Measurements from ENCODE around the gene DNAJC19. TPM values are rescaled to one million over a fixed set of nuclear protein-coding genes. Genes with fewer than 3 reads are reported as not detected.

Gene DNAJC19
- total RNA-seq, 1 experiment from 2014 or later = 25.2 TPM

DNA sequence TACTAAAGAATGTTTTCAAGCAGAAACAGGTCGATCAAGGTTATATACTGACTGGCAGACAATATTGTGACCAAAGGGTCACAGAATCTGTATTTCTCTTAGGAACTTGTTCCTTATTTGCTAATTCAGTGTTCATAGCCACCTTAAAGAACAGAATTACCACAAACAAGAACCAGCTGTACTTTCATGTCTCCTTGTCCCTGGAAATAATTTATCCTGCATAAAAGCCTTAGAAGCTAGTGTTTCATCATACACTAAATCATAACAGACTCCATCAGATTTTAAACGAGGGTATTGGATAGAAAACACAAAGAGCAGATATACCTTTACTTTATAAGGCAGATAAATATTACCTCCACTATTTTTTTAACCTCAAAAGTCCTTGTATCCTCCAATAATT lies 6.4 kb downstream of the DNAJC19 start:
- Histone ChIP-seq H3K27ac (no peak overlapping the region), H3K4me3 (no peak overlapping the region), H3K4me1 (replicated peaks) (no peaks in the 10 kb centered on the region), H3K36me3 (peaks cover 34% of the 10 kb centered on the region), H3K9me3 (replicated peaks) (no peaks in the 10 kb centered on the region), H3K27me3 (replicated peaks) (no peaks in the 10 kb centered on the region)
- no peak for DNase-seq (ENCODE audit: low read depth in 1 of 2, low spot score in 2 of 2)

DNA sequence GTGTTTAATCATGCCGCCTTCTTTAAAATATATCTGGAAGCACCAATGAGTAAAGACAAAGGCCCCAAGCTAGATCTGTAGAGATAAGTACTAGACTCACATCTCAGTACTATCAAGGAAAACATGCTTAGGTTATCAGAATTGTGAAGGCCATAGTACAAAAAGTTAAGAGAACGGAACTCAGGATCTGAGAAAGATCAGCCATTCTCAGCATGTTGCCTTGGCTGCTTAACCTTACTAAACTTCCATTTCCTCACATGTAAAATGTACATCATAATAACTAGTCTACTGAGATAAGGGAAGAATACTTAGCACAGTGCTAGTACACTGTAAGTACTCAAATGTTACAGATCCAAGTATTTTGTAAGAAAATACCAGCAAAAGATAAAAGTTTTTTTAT lies 7.6 kb downstream of the DNAJC19 start:
- no peak for DNase-seq (ENCODE audit: low read depth in 1 of 2, low spot score in 2 of 2)
- no peaks in the 10 kb centered on the region for H3K4me1 ChIP-seq (replicated peaks)
- no peak overlapping the region for H3K27ac ChIP-seq
- peaks cover 38% of the 10 kb centered on the region for H3K36me3 ChIP-seq
- no peaks in the 10 kb centered on the region for H3K9me3 ChIP-seq (replicated peaks)
- H3K4me3 ChIP-seq = no peak overlapping the region
- no peaks in the 10 kb centered on the region for H3K27me3 ChIP-seq (replicated peaks)

DNA sequence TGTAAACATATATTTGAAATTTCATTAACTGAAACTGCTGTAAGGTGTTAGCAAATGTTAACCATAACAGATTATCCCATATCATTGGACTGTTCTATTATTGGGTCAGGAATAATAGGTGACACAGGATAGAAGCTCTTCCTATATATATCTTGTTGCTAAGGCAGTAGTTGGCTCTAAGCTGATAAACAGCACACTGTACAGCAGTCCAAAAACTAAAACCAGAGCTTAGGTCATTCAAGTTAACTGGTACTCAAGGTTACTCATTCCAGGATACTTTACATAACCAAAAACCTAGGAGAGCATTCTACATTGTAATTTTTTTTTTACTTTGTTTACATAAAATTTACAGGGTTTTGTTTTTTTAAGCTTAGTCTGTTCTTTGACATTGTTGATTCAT lies 8.9 kb downstream of the DNAJC19 start:
- Histone ChIP-seq H3K9me3 (replicated peaks) (no peaks in the 10 kb centered on the region), H3K36me3 (peaks cover 44% of the 10 kb centered on the region), H3K27ac (no peak overlapping the region), H3K4me1 (replicated peaks) (no peaks in the 10 kb centered on the region), H3K27me3 (replicated peaks) (no peaks in the 10 kb centered on the region), H3K4me3 (no peak overlapping the region)
- DNase-seq (ENCODE audit: low read depth in 1 of 2, low spot score in 2 of 2) = no peak

DNA sequence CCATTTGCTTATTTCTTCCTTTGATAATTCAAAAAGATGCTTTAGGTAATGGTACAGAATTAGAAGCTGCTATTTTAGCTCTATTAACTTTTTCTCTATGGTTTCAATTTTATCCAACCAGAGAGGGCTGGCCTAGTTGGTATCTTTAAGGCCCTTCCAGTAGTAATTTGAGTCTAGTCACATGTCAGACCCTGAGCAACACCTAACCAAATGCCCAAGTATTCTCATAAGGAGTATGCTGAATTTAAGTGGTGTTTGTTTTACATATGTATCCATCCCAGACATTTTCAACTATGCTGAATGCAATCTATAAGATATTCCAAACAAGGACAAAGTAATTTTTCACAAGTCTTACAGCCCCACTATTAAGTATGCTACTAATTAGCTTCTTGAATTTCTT lies 9.6 kb downstream of the DNAJC19 start:
- Histone ChIP-seq H3K27me3 (replicated peaks) (no peaks in the 10 kb centered on the region), H3K36me3 (peaks cover 46% of the 10 kb centered on the region), H3K27ac (no peak overlapping the region), H3K4me3 (no peak overlapping the region), H3K4me1 (replicated peaks) (no peaks in the 10 kb centered on the region), H3K9me3 (replicated peaks) (no peaks in the 10 kb centered on the region)
- no peak for DNase-seq (ENCODE audit: low read depth in 1 of 2, low spot score in 2 of 2)

DNA sequence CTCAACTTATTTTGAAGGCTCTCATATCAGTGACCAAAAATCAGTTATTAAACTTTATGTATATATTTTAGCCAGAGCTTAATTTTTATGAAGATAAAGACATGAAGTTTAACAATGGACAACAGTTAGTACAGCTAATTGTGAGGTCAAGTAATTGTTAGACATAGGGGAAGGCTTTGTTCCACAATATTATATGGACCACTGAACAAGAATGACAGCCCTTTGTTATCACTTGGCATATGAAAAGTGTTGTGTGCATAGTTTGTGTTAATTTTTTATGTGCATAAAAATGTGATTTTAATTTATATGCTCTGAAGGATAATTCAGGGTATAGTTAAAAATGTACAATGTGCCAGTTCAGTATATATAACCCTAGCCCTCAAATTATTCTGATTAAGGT lies 12.0 kb downstream of the DNAJC19 start:
- no peaks in the 10 kb centered on the region for H3K27me3 ChIP-seq (replicated peaks)
- H3K27ac ChIP-seq = no peak overlapping the region
- H3K9me3 ChIP-seq (replicated peaks) = no peaks in the 10 kb centered on the region
- H3K4me3 ChIP-seq = no peak overlapping the region
- H3K4me1 ChIP-seq (replicated peaks) = no peaks in the 10 kb centered on the region
- H3K36me3 ChIP-seq = peaks cover 45% of the 10 kb centered on the region
- no peak for DNase-seq (ENCODE audit: low read depth in 1 of 2, low spot score in 2 of 2)

DNA sequence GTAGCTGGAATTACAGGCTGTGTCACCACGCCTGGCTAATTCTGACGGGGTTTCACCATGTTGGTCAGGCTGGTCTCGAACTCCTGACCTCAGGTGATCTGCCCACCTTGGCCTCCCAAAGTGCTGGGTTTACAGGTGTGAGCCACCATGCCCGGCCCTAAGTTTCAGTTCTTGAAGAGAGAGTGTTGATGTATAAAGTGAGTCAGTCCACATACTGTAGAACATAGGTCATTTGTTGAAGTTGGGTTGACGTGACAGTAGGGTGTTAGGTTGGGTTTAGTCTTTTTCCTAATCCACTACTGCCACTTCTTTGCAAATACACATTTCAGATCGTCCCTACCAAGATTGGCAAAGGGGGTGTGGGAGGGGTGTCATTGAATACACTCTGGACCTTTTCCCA lies 15.2 kb downstream of the DNAJC19 start:
- no peak overlapping the region for H3K4me3 ChIP-seq
- DNase-seq (ENCODE audit: low read depth in 1 of 2, low spot score in 2 of 2) = no peak
- H3K27me3 ChIP-seq (replicated peaks) = no peaks in the 10 kb centered on the region
- H3K36me3 ChIP-seq = peaks cover 63% of the 10 kb centered on the region
- no peak overlapping the region for H3K27ac ChIP-seq
- H3K9me3 ChIP-seq (replicated peaks) = no peaks in the 10 kb centered on the region
- no peaks in the 10 kb centered on the region for H3K4me1 ChIP-seq (replicated peaks)

DNA sequence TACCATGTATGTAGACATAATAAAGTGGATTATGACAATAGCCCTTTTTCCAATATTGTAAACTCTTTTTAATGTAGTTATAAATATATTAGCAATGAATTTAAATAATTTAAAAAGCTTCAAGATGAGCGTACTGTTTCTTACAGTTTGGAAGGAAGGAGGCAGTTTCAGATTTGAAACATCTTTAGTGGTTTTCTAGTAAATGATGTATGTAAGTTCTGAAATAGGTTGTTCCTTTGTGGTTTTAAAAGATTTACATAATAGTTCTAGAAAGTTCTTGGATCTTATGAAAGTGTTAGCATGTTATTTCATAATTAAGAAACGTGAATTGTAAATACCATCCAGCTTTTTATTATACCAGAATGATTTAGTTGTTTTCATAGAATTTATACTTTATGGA lies 16.0 kb downstream of the DNAJC19 start:
- Histone ChIP-seq H3K4me1 (replicated peaks) (no peaks in the 10 kb centered on the region), H3K4me3 (no peak overlapping the region), H3K27me3 (replicated peaks) (no peaks in the 10 kb centered on the region), H3K9me3 (replicated peaks) (no peaks in the 10 kb centered on the region), H3K27ac (no peak overlapping the region), H3K36me3 (peaks cover 64% of the 10 kb centered on the region)
- DNase-seq (ENCODE audit: low read depth in 1 of 2, low spot score in 2 of 2) = no peak

DNA sequence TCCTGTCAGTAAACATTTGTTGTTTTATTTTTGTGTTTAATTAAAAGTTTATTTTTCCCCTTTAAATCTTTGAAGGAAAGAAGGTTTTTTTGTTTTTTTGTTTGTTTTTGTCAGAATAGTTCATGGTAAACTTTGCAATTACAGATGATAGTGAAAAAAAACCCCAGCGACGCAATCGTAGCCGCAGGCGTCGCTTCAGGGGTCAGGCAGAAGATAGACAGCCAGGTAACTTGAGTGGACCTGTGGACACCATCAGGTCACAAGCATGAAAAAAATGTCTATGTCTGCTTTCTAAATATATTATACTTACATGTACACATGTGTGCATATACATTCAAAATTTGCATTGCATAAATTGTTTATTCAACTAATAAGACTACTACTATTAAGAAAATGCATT lies 18.6 kb downstream of the DNAJC19 start:
- Histone ChIP-seq H3K27me3 (replicated peaks) (no peaks in the 10 kb centered on the region), H3K4me3 (no peak overlapping the region), H3K9me3 (replicated peaks) (no peaks in the 10 kb centered on the region), H3K4me1 (replicated peaks) (no peaks in the 10 kb centered on the region), H3K36me3 (peaks cover 72% of the 10 kb centered on the region), H3K27ac (no peak overlapping the region)
- DNase-seq (ENCODE audit: low read depth in 1 of 2, low spot score in 2 of 2) = no peak

DNA sequence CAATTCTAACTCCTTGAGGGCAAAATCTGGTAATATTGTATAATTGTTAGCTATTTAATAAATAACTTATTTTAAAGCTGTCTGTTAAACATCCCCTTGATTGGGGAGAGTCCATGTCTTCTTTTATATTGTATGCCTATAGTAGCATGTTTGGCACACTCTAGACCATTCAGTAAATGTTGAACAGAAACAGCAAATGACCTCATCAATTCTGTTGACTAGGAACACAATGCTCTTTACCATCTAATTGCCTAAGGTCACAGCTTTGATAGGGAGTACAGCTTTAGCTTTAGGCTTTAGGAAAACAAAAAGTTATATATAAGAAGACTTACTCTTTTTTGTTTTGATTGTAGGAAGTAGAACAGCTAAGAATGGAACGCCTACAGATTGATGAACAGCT lies 27.0 kb downstream of the DNAJC19 start:
- H3K4me3 ChIP-seq = no peak overlapping the region
- H3K9me3 ChIP-seq (replicated peaks) = no peaks in the 10 kb centered on the region
- H3K36me3 ChIP-seq = peaks cover 84% of the 10 kb centered on the region
- no peak overlapping the region for H3K27ac ChIP-seq
- H3K4me1 ChIP-seq (replicated peaks) = no peaks in the 10 kb centered on the region
- no peak for DNase-seq (ENCODE audit: low read depth in 1 of 2, low spot score in 2 of 2)
- H3K27me3 ChIP-seq (replicated peaks) = no peaks in the 10 kb centered on the region

DNA sequence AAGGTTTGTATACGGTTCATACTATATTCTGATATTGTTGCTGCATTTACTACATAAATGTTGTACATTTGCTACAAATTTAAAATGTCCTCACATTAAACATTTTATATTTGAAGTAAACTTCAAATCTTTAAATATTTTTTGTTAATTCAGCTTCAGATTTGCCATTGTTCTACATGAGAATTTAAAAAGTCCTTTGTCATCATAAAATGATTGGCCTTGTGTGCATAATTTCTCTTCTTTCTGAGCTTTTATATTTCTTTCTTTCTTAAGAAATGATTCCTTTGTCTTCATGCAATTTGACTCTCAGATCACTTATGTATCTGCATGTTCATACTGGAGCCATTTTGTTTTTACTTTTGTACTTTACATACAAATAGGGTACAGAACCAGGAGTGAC lies 28.0 kb downstream of the DNAJC19 start:
- H3K36me3 ChIP-seq = peaks cover 86% of the 10 kb centered on the region
- H3K27ac ChIP-seq = no peak overlapping the region
- H3K27me3 ChIP-seq (replicated peaks) = no peaks in the 10 kb centered on the region
- no peaks in the 10 kb centered on the region for H3K9me3 ChIP-seq (replicated peaks)
- no peaks in the 10 kb centered on the region for H3K4me1 ChIP-seq (replicated peaks)
- H3K4me3 ChIP-seq = no peak overlapping the region
- DNase-seq (ENCODE audit: low read depth in 1 of 2, low spot score in 2 of 2) = no peak

DNA sequence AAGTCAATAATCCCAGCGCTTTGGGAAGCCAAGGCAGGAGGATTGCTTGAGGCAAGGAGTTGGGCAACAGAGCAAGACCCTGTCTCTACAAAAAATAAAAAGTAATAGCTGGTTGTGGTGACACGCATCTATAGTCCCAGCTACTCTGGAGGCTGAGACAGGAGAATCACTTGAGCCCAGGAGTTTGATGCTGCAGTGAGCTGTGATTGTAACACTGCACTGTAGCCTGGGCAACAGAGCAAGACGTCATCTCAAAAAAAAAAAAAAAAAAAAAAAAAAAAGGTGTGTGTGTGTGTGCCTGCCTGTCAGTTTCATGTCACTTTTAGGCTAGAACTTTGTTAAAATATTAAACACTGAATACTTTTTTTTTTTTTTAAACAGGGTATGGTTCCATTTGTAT lies 28.4 kb downstream of the DNAJC19 start:
- H3K36me3 ChIP-seq = peaks cover 86% of the 10 kb centered on the region
- DNase-seq (ENCODE audit: low read depth in 1 of 2, low spot score in 2 of 2) = no peak
- no peaks in the 10 kb centered on the region for H3K4me1 ChIP-seq (replicated peaks)
- H3K4me3 ChIP-seq = no peak overlapping the region
- no peaks in the 10 kb centered on the region for H3K9me3 ChIP-seq (replicated peaks)
- H3K27ac ChIP-seq = no peak overlapping the region
- H3K27me3 ChIP-seq (replicated peaks) = no peaks in the 10 kb centered on the region

DNA sequence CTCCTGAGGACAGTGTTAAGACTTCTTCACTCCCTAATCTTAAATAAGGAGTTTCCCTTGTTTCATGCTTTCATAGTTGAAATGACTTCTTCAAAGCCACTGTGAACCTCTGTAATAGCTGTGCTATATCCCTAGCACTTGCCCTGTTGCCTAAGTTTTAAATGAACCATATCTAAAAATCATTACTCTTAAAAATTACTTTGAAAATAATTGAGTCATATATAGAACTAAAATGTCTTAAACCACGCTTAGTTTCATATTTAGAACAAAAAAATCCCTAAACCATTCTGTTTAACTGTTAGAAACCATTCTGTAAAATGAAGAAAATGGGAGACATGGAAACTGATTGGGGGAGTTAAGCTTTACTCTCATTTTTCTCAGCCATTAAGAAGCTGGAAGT lies 29.8 kb downstream of the DNAJC19 start:
- Histone ChIP-seq H3K4me1 (replicated peaks) (no peaks in the 10 kb centered on the region), H3K27ac (no peak overlapping the region), H3K9me3 (replicated peaks) (no peaks in the 10 kb centered on the region), H3K27me3 (replicated peaks) (no peaks in the 10 kb centered on the region), H3K36me3 (peaks cover 85% of the 10 kb centered on the region), H3K4me3 (no peak overlapping the region)
- no peak for DNase-seq (ENCODE audit: low read depth in 1 of 2, low spot score in 2 of 2)

DNA sequence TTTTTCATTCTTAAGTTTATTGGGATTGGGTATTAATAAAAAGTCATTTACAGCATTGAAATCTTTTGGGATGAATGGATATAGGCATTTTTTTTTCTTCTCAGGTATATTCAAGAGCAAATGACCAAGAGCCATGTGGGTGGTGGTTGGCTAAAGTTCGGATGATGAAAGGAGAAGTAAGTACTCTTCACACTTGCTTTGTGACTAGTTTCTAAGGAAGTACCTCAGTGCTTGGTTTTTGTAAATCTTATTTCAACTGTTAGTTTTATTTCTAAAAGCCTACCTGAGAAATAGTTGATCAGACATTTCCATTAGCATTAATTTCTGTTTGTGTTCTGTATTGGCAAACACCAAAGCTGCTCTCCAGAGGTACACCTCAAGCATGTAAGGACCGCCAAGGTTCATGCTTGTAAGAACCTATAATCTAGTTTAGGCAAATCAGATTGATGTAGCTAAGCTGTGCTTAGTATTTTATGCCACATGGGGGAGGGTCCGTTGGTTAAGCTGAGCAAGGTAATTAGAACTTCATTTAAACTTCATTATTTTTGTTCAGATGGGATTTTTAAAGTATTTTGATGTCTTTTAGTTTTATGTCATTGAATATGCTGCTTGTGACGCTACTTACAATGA lies 41.7 kb downstream of the DNAJC19 start:
- H3K27me3 ChIP-seq (replicated peaks) = no peaks in the 10 kb centered on the region
- H3K9me3 ChIP-seq (replicated peaks) = no peaks in the 10 kb centered on the region
- no peak overlapping the region for H3K27ac ChIP-seq
- no peak for DNase-seq (ENCODE audit: low read depth in 1 of 2, low spot score in 2 of 2)
- peaks cover 86% of the 10 kb centered on the region for H3K36me3 ChIP-seq
- no peaks in the 10 kb centered on the region for H3K4me1 ChIP-seq (replicated peaks)
- H3K4me3 ChIP-seq = no peak overlapping the region

DNA sequence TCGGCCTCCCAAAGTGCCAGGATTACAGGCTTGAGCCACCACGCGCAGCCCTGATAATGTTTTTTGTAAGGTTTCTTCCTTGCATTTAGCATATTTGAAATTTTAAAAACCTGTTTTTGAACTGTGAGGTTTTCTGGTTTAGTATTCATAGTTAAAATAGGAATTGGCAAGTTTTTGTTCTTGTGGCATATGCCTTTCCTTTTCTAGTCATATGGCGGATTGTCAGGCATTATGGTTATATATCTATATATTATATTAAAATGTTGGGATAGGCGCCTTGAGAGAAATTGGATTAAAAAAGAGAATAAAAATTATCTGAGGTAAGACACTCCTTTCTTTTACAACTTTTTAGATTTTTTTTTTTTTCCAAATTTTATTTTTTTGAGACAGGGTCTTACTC lies 48.7 kb downstream of the DNAJC19 start:
- no peaks in the 10 kb centered on the region for H3K4me1 ChIP-seq (replicated peaks)
- H3K4me3 ChIP-seq = no peak overlapping the region
- H3K27me3 ChIP-seq (replicated peaks) = no peaks in the 10 kb centered on the region
- no peak for DNase-seq (ENCODE audit: low read depth in 1 of 2, low spot score in 2 of 2)
- no peak overlapping the region for H3K27ac ChIP-seq
- peaks cover 60% of the 10 kb centered on the region for H3K36me3 ChIP-seq
- H3K9me3 ChIP-seq (replicated peaks) = no peaks in the 10 kb centered on the region

DNA sequence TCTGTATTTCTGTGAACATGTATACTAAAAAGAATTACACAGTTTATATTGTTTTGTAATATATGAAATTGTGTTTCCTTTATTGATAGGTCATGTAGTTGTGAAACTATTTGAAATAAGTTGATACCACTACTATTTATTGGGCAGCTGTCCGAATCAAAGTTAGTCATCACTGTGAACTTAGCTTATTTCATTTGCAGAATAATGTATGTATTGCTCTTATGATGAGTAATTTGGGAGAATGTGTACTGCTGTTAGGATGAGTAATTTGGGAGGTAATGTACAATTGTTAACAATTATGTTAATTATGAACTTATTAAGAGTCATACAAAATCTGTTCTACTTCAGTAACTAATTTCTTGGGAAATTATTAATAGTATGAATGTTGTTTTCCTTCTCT lies 54.9 kb downstream of the DNAJC19 start:
- Histone ChIP-seq H3K4me1 (replicated peaks) (no peaks in the 10 kb centered on the region), H3K27me3 (replicated peaks) (no peaks in the 10 kb centered on the region), H3K27ac (no peak overlapping the region), H3K9me3 (replicated peaks) (no peaks in the 10 kb centered on the region), H3K4me3 (no peak overlapping the region), H3K36me3 (peaks cover 31% of the 10 kb centered on the region)
- no peak for DNase-seq (ENCODE audit: low read depth in 1 of 2, low spot score in 2 of 2)
